CD14-positive monocyte (primary cell): Measurements from ENCODE around the gene ZNF423. TPM values are rescaled to one million over a fixed set of nuclear protein-coding genes. Genes with fewer than 3 reads are reported as not detected.

Experiments
- DNase-seq, 3 donors: peaks; one replicate each; pipeline ENCODE4 v3.0.0-alpha.2; 2011 to 2022
- H2AFZ ChIP-seq: 2 replicates; pipeline ENCODE4 v1.6.0; 2012; ENCODE audit warnings: mild to moderate bottlenecking, low read depth, low read length, inconsistent platforms; ENCODE audit not compliant: insufficient read depth, poor library complexity, severe bottlenecking
- H3K27ac ChIP-seq, 2 donors: 1 replicate in 1 of 2; 2 replicates in 1 of 2; pipeline ENCODE4 v1.5.1; 2012 to 2013; ENCODE audit warnings: low read length in 2 of 2, control low read depth in 1 of 2, inconsistent platforms in 1 of 2, low read depth in 1 of 2, mild to moderate bottlenecking in 1 of 2
- H3K27me3 ChIP-seq, 2 donors: one replicate each; pipeline versions ENCODE4 v1.6.0 to v1.6.1; 2011 to 2013; ENCODE audit warnings: low read length in 2 of 2; ENCODE audit not compliant: control insufficient read depth in 2 of 2, insufficient read depth in 2 of 2
- H3K36me3 ChIP-seq, 2 donors: replicated peaks in 1 of 2; 1 replicate in 1 of 2; 2 replicates in 1 of 2; pipeline versions ENCODE4 v1.5.1 to v1.6.1; 2012 to 2013; ENCODE audit warnings: low read length in 2 of 2, control low read depth in 1 of 2, inconsistent platforms in 1 of 2, mild to moderate bottlenecking in 1 of 2; ENCODE audit not compliant: insufficient read depth in 2 of 2, control insufficient read depth in 1 of 2
- H3K4me1 ChIP-seq, 2 donors: 1 replicate in 1 of 2; 2 replicates in 1 of 2; pipeline versions ENCODE4 v1.5.1 to v1.6.1; 2012 to 2013; ENCODE audit warnings: low read length in 2 of 2, control low read depth in 1 of 2, inconsistent platforms in 1 of 2, mild to moderate bottlenecking in 1 of 2, moderate library complexity in 1 of 2; ENCODE audit not compliant: insufficient read depth in 2 of 2, control insufficient read depth in 1 of 2
- H3K4me2 ChIP-seq: replicated peaks from 2 replicates; pipeline ENCODE3; 2012; ENCODE audit warnings: low read length, moderate library complexity, mild to moderate bottlenecking; ENCODE audit not compliant: poor library complexity, severe bottlenecking; ENCODE audit errors: extremely low read depth
- H3K4me3 ChIP-seq, 3 experiments: fragments of 200-600 bp in 1 of 3; sonication (generic) in 1 of 3; replicated peaks in 1 of 3; 1 replicate in 2 of 3; 2 replicates in 1 of 3; pipeline ENCODE4 v1.5.1; 2011 to 2013; ENCODE audit warnings: low read length in 3 of 3, mild to moderate bottlenecking in 3 of 3, control low read depth in 2 of 3, low read depth in 2 of 3, inconsistent platforms in 1 of 3, moderate library complexity in 1 of 3
- H3K79me2 ChIP-seq: 2 replicates; pipeline ENCODE4 v1.6.0; 2012; ENCODE audit warnings: mild to moderate bottlenecking, control low read depth, inconsistent platforms, low read length, moderate library complexity; ENCODE audit not compliant: insufficient read depth
- H3K9ac ChIP-seq: 2 replicates; pipeline ENCODE4 v1.6.0; 2017; ENCODE audit warnings: low read length, mild to moderate bottlenecking; ENCODE audit not compliant: insufficient read depth, poor library complexity, severe bottlenecking
- H3K9me3 ChIP-seq, 2 donors: replicated peaks in 1 of 2; 1 replicate in 1 of 2; 2 replicates in 1 of 2; pipeline versions ENCODE4 v1.5.1 to v1.6.1; 2012 to 2013; ENCODE audit warnings: low read length in 2 of 2, control low read depth in 1 of 2; ENCODE audit not compliant: control insufficient read depth in 1 of 2, insufficient read depth in 1 of 2
- H4K20me1 ChIP-seq: 2 replicates; pipeline ENCODE4 v1.6.0; 2012; ENCODE audit warnings: mild to moderate bottlenecking, low read length, control low read depth, moderate library complexity; ENCODE audit not compliant: insufficient read depth
- H3K27ac Mint-ChIP-seq, 7 donors: one replicate each; pipeline ENCODE4 v1.8.0; 2020; ENCODE audit warnings: mild to moderate bottlenecking in 7 of 7, mixed read lengths in 7 of 7, moderate library complexity in 6 of 7, inconsistent platforms in 2 of 7
- H3K27me3 Mint-ChIP-seq, 3 donors: one replicate each; pipeline ENCODE4 v1.8.0; 2021 to 2022; ENCODE audit warnings: low read depth in 3 of 3, mild to moderate bottlenecking in 3 of 3, mixed read lengths in 3 of 3, moderate library complexity in 3 of 3, inconsistent platforms in 1 of 3
- H3K36me3 Mint-ChIP-seq, 2 donors: one replicate each; pipeline ENCODE4 v1.8.0; 2020; ENCODE audit warnings: mixed read lengths in 2 of 2, inconsistent platforms in 1 of 2, mild to moderate bottlenecking in 1 of 2
- H3K4me1 Mint-ChIP-seq: one replicate; pipeline ENCODE4 v1.8.0; 2020; ENCODE audit warnings: mild to moderate bottlenecking, mixed read lengths
- H3K4me3 Mint-ChIP-seq, 2 donors: one replicate each; pipeline ENCODE4 v1.8.0; 2020; ENCODE audit warnings: mild to moderate bottlenecking in 2 of 2, mixed read lengths in 2 of 2, moderate library complexity in 1 of 2
- H3K9me3 Mint-ChIP-seq, 7 donors: one replicate each; pipeline ENCODE4 v1.8.0; 2020 to 2022; ENCODE audit warnings: mixed read lengths in 7 of 7, mild to moderate bottlenecking in 6 of 7, moderate library complexity in 6 of 7, inconsistent platforms in 2 of 7
- WGBS: methylation state at CpG from one replicate; pipeline ENCODE4 v1.1.5; 2013; ENCODE audit warnings: missing lambda C conversion rate; ENCODE audit not compliant: insufficient coverage; 5-methylcytosine and 5-hydroxymethylcytosine counted together
- intact Hi-C, 2 donors: fragments of 100-400 bp; cut with micrococcal nuclease; formaldehyde crosslinking; loops; one replicate each; pipeline versions ENCODE4 v1.15.0 to v1.15.1; 2023
- polyA plus RNA-seq, 3 donors: library from polyadenylated mRNA; depleted of rRNA in 1 of 3; unstranded in 2 of 3; stranded (reverse) in 1 of 3; fragments of 300-500 nt in 2 of 3; fragments of >200 nt in 1 of 3; fragmentation: Illumina TruSeq in 2 of 3; gene quantifications; 1 replicate in 2 of 3; 2 replicates in 1 of 3; pipeline ENCODE4 v1.2.3, GENCODE V29; 2012 to 2021
- TF ChIP-seq, protein P1 (sequence below): fragments of 200-600 bp; IDR thresholded peaks from one replicate; pipeline ENCODE4 v1.8.0; 2022; ENCODE audit warnings: antibody characterized with exemption, mild to moderate bottlenecking

ZNF423 gene
- polyA plus RNA-seq, 3 donors, result not detected

GRCh38 chr16:49801290-49801689 is 54.6 kb downstream of the ZNF423 start:
- Histone ChIP-seq H3K4me3 (no peak overlapping the region), H3K4me2 (no peak overlapping the region), H3K27me3 (no peaks in the 10 kb centered on the region), H3K36me3 (no peaks in the 10 kb centered on the region), H3K4me1 (peaks cover 4 to 5% of the 10 kb centered on the region in 2 donors), H4K20me1 (no peaks in the 10 kb centered on the region), H3K79me2 (no peaks in the 10 kb centered on the region), H3K9me3 (no peaks in the 10 kb centered on the region), H3K27ac (no peak overlapping the region), H2AFZ (peak overlapping the region; percentile 17), H3K9ac (no peak overlapping the region)
- Mint-ChIP-seq H3K4me3 (no peak overlapping the region), H3K27ac (no peak overlapping the region), H3K27me3 (peaks cover 6 to 12% (median 7%) of the 10 kb centered on the region in 3 donors), H3K36me3 (no peaks in the 10 kb centered on the region), H3K4me1 (peaks cover 7% of the 10 kb centered on the region), H3K9me3 (no peaks in the 10 kb centered on the region)
- DNase-seq, result no peak
- TF ChIP-seq, protein P1, sequence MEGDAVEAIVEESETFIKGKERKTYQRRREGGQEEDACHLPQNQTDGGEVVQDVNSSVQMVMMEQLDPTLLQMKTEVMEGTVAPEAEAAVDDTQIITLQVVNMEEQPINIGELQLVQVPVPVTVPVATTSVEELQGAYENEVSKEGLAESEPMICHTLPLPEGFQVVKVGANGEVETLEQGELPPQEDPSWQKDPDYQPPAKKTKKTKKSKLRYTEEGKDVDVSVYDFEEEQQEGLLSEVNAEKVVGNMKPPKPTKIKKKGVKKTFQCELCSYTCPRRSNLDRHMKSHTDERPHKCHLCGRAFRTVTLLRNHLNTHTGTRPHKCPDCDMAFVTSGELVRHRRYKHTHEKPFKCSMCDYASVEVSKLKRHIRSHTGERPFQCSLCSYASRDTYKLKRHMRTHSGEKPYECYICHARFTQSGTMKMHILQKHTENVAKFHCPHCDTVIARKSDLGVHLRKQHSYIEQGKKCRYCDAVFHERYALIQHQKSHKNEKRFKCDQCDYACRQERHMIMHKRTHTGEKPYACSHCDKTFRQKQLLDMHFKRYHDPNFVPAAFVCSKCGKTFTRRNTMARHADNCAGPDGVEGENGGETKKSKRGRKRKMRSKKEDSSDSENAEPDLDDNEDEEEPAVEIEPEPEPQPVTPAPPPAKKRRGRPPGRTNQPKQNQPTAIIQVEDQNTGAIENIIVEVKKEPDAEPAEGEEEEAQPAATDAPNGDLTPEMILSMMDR, result no peak
- intact Hi-C loops, result no loop called here
- WGBS, result 93% methylated on average over 3 of the region's 4 CpGs

GRCh38 chr16:49800876-49801275 is 55.0 kb downstream of the ZNF423 start:
- Mint-ChIP-seq H3K4me1 (peaks cover 7% of the 10 kb centered on the region), H3K36me3 (no peaks in the 10 kb centered on the region), H3K4me3 (peak overlapping the region in 1 of 2 donors; percentile 33), H3K27me3 (peaks cover 6 to 12% (median 9%) of the 10 kb centered on the region in 3 donors), H3K27ac (no peak overlapping the region), H3K9me3 (no peaks in the 10 kb centered on the region)
- Histone ChIP-seq H3K9ac (no peak overlapping the region), H3K27me3 (no peaks in the 10 kb centered on the region), H3K79me2 (no peaks in the 10 kb centered on the region), H3K4me3 (no peak overlapping the region), H3K36me3 (no peaks in the 10 kb centered on the region), H3K27ac (no peak overlapping the region), H4K20me1 (no peaks in the 10 kb centered on the region), H3K9me3 (no peaks in the 10 kb centered on the region), H3K4me2 (no peak overlapping the region), H3K4me1 (peaks cover 4 to 5% of the 10 kb centered on the region in 2 donors), H2AFZ (peak overlapping the region; percentile 17)
- DNase-seq, result no peak
- WGBS, result 31% methylated on average over 7 of the region's 11 CpGs
- intact Hi-C loops, result no loop called here
- TF ChIP-seq, protein P1, result no peak
